Measurements from ENCODE around the gene SRSF5.

The SRSF5 gene

GRCh38 chr14:69772082-69773017 lies 5.4 kb downstream of the SRSF5 start:
- DNase-seq = no peak

GRCh38 chr14:69773571-69774276 lies 6.8 kb downstream of the SRSF5 start:
- no peak for DNase-seq

GRCh38 chr14:69775012-69775411 lies 8.1 kb downstream of the SRSF5 start:
- DNase-seq = no peak

- no peak for DNase-seq
Measured at GRCh38 chr14:69776875-69777453, 10.0 kb downstream of the SRSF5 start.

GRCh38 chr14:69779088-69779487 lies 12.1 kb downstream of the SRSF5 start:
- DNase-seq = no peak

- DNase-seq = no peak
Measured at GRCh38 chr14:69780092-69780491, 13.2 kb downstream of the SRSF5 start.

GRCh38 chr14:69780952-69781351 lies 14.0 kb downstream of the SRSF5 start:
- DNase-seq = no peak

- no peak for DNase-seq
Measured at GRCh38 chr14:69784942-69785341, 18.0 kb downstream of the SRSF5 start.

- no peak for DNase-seq
Measured at GRCh38 chr14:69786603-69787002, 19.7 kb downstream of the SRSF5 start.

GRCh38 chr14:69789118-69789640 lies 22.2 kb downstream of the SRSF5 start:
- no peak for DNase-seq

- no peak for DNase-seq
Measured at GRCh38 chr14:69792887-69793421, 26.0 kb downstream of the SRSF5 start.

- DNase-seq = no peak
Measured at GRCh38 chr14:69794791-69795190, 27.8 kb downstream of the SRSF5 start.

- DNase-seq = no peak
Measured at GRCh38 chr14:69795691-69796090, 28.7 kb downstream of the SRSF5 start.

GRCh38 chr14:69796797-69797500 lies 30.0 kb downstream of the SRSF5 start, which contains the start of gene SLC10A1:
SLC10A1 (minus strand) TSS chr14:69797241; CDS start chr14:69797155, 86 bp downstream.
- no peak for DNase-seq

GRCh38 chr14:69797573-69798338 lies 30.8 kb downstream of the SRSF5 start:
- DNase-seq = no peak

- DNase-seq = no peak
Measured at GRCh38 chr14:69798339-69798735, 31.4 kb downstream of the SRSF5 start.

- DNase-seq = no peak
Measured at GRCh38 chr14:69803753-69804152, 36.8 kb downstream of the SRSF5 start.

- no peak for DNase-seq
Measured at GRCh38 chr14:69804902-69805301, 38.0 kb downstream of the SRSF5 start.

- DNase-seq = no peak
Measured at GRCh38 chr14:69807192-69807591, 40.2 kb downstream of the SRSF5 start.

- no peak for DNase-seq
Measured at GRCh38 chr14:69808919-69809808, 42.2 kb downstream of the SRSF5 start.
